IMR-90 (cell line): ENCODE results near the gene USH2A. TPM values are rescaled to one million over a fixed set of nuclear protein-coding genes. Genes with fewer than 3 reads are reported as not detected.

Experiments used
- ATAC-seq: fragments of 200-7000 bp; cut with Tn5 transposase; 2 replicates; pipeline ENCODE4 v1.9.1; 2020; ENCODE audit warnings: low read depth, mild to moderate bottlenecking, moderate library complexity
- BruUV-seq: library from RNA; stranded (reverse); fragments of 400-500 nt; replicated peaks from 2 replicates; lab custom pipeline; 2021; lab: Mats Ljungman, UMichigan
- CTCF ChIA-PET: fragments of 300-600 bp; formaldehyde crosslinking; extraction: SDS; loops from one replicate; lab custom pipeline; 2021; ENCODE audit warnings: antibody characterized with exemption; lab: Yijun Ruan, JAX
- POLR2A ChIA-PET: fragments of 300-600 bp; sonication (Branson Sonifier 250); formaldehyde crosslinking; loops from one replicate; lab custom pipeline; 2022; ENCODE audit warnings: antibody characterized with exemption; ENCODE audit not compliant: unreplicated experiment; lab: Charles Lee
- DNase-seq: peaks from one replicate; pipeline ENCODE4 v3.0.0; 2013
- H2AFZ ChIP-seq: replicated peaks from 2 replicates; pipeline ENCODE3; 2013; ENCODE audit warnings: low read length, mild to moderate bottlenecking; ENCODE audit not compliant: poor library complexity
- H2AK5ac ChIP-seq: 2 replicates; pipeline ENCODE4 v1.6.1; 2013; ENCODE audit warnings: low read depth, low read length, inconsistent platforms
- H2AK9ac ChIP-seq: replicated peaks from 2 replicates; pipeline ENCODE3; 2013; ENCODE audit warnings: mild to moderate bottlenecking, low read depth, low read length, moderate library complexity; ENCODE audit not compliant: poor library complexity
- H2BK120ac ChIP-seq: 2 replicates; pipeline ENCODE4 v1.6.1; 2013; ENCODE audit warnings: low read depth, low read length, inconsistent platforms
- H2BK15ac ChIP-seq: 3 replicates; pipeline ENCODE4 v1.6.1; 2013; ENCODE audit warnings: low read depth, low read length, inconsistent platforms
- H2BK20ac ChIP-seq: 2 replicates; pipeline ENCODE4 v1.6.1; 2013; ENCODE audit warnings: low read depth, mild to moderate bottlenecking, inconsistent platforms, low read length, moderate library complexity
- H2BK5ac ChIP-seq: 2 replicates; pipeline ENCODE4 v1.6.1; 2013; ENCODE audit warnings: mild to moderate bottlenecking, low read depth, low read length, inconsistent platforms; ENCODE audit not compliant: poor library complexity, severe bottlenecking
- H3K14ac ChIP-seq: replicated peaks from 2 replicates; pipeline ENCODE4 v1.6.1; 2013; ENCODE audit warnings: low read depth, low read length, inconsistent platforms
- H3K18ac ChIP-seq: 2 replicates; pipeline ENCODE4 v1.6.1; 2013; ENCODE audit warnings: low read depth, low read length, control low read depth
- H3K23ac ChIP-seq: 2 replicates; pipeline ENCODE4 v1.6.1; 2013; ENCODE audit warnings: low read depth, low read length, inconsistent platforms
- H3K27ac ChIP-seq: 2 replicates; pipeline ENCODE4 v1.5.1; 2013; ENCODE audit warnings: mild to moderate bottlenecking, control low read depth, low read length; ENCODE audit not compliant: insufficient read depth
- H3K27me3 ChIP-seq: 2 replicates; pipeline ENCODE4 v1.6.1; 2013; ENCODE audit warnings: low read length; ENCODE audit not compliant: control insufficient read depth, insufficient read depth
- H3K36me3 ChIP-seq: 2 replicates; pipeline ENCODE4 v1.6.1; 2013; ENCODE audit warnings: low read length, mixed read lengths; ENCODE audit not compliant: control insufficient read depth, insufficient read depth
- H3K4ac ChIP-seq: 2 replicates; pipeline ENCODE4 v1.6.1; 2013; ENCODE audit warnings: low read depth, low read length, inconsistent platforms
- H3K4me1 ChIP-seq: 2 replicates; pipeline ENCODE4 v1.6.1; 2013; ENCODE audit warnings: low read length, mixed read lengths; ENCODE audit not compliant: control insufficient read depth, insufficient read depth
- H3K4me2 ChIP-seq: 2 replicates; pipeline ENCODE4 v1.6.1; 2013; ENCODE audit warnings: low read depth, mild to moderate bottlenecking, control low read depth, low read length, moderate library complexity
- H3K4me3 ChIP-seq: 2 replicates; pipeline ENCODE4 v1.5.1; 2013; ENCODE audit warnings: low read depth, mild to moderate bottlenecking, control low read depth, low read length, moderate library complexity; ENCODE audit not compliant: insufficient read depth
- H3K56ac ChIP-seq: 2 replicates; pipeline ENCODE4 v1.6.1; 2013; ENCODE audit warnings: low read length, inconsistent platforms; ENCODE audit not compliant: insufficient read depth; ENCODE audit errors: extremely low read depth
- H3K79me1 ChIP-seq, 2 experiments: 2 replicates each; pipeline ENCODE4 v1.6.1; 2013; ENCODE audit warnings: low read length in 2 of 2, inconsistent platforms in 1 of 2, low read depth in 1 of 2
- H3K9ac ChIP-seq: 2 replicates; pipeline ENCODE4 v1.6.1; 2013; ENCODE audit warnings: low read depth, low read length, control low read depth
- H3K9me1 ChIP-seq: 2 replicates; pipeline ENCODE4 v1.6.1; 2013; ENCODE audit warnings: low read length, inconsistent platforms; ENCODE audit not compliant: insufficient read depth
- H3K9me3 ChIP-seq: 2 replicates; pipeline ENCODE4 v1.6.1; 2013; ENCODE audit warnings: low read length; ENCODE audit not compliant: control insufficient read depth, insufficient read depth
- H4K20me1 ChIP-seq: 2 replicates; pipeline ENCODE4 v1.6.1; 2013; ENCODE audit warnings: low read length, inconsistent platforms; ENCODE audit not compliant: insufficient read depth
- H4K5ac ChIP-seq: 2 replicates; pipeline ENCODE4 v1.6.1; 2013; ENCODE audit warnings: mild to moderate bottlenecking, low read depth, low read length, control low read depth
- H4K8ac ChIP-seq, 2 experiments: 2 replicates each; pipeline ENCODE4 v1.6.1; 2013; ENCODE audit warnings: low read depth in 2 of 2, low read length in 2 of 2, control low read depth in 1 of 2, inconsistent platforms in 1 of 2
- H4K91ac ChIP-seq: 2 replicates; pipeline ENCODE4 v1.6.1; 2013; ENCODE audit warnings: low read depth, low read length, inconsistent platforms; ENCODE audit not compliant: insufficient read depth
- NFE2L2 ChIP-seq: fragments of 150-350 bp; IDR thresholded peaks from 2 replicates; pipeline ENCODE4 v1.6.1; 2016; ENCODE audit warnings: low read depth, mild to moderate bottlenecking, low read length
- POLR2A ChIP-seq: IDR thresholded peaks from 2 replicates; pipeline ENCODE4 v1.6.1; 2012; ENCODE audit warnings: mild to moderate bottlenecking, low read depth, low read length
- WGBS, 2 experiments: methylation state at CpG; one replicate each; pipeline versions ENCODE4 v1.1.5 to v1.1.7; 2013; ENCODE audit warnings: missing lambda C conversion rate in 2 of 2; ENCODE audit not compliant: insufficient read length in 1 of 2; ENCODE audit errors: extremely low coverage in 2 of 2; 5-methylcytosine and 5-hydroxymethylcytosine counted together
- dilution Hi-C: fragments of 300-500 bp; cut with HindIII; formaldehyde crosslinking; loops from one replicate; pipeline ENCODE4 v1.14.3; 2018; ENCODE audit warnings: low sequenced_read_pairs; ENCODE audit not compliant: unreplicated experiment
- in situ Hi-C: fragments of 300-500 bp; cut with MboI; formaldehyde crosslinking; loops from 3 replicates; pipeline ENCODE4 v1.14.3; 2019; ENCODE audit warnings: low sequenced_read_pairs, inconsistent platforms, mixed read lengths
- intact Hi-C: fragments of 100-400 bp; cut with micrococcal nuclease; formaldehyde crosslinking; loops from 2 replicates; pipeline ENCODE4 v1.10.0; 2022
- polyA plus RNA-seq, 3 experiments: library from polyadenylated mRNA; depleted of rRNA; stranded (reverse); fragments of >200 nt; gene quantifications; 2 replicates each; pipeline ENCODE4 v1.2.3, GENCODE V29; 2012; ENCODE audit warnings: low replicate concordance in 1 of 3
- total RNA-seq: library from RNA; depleted of rRNA; stranded (reverse); fragments of >200 nt; gene quantifications from 2 replicates; pipeline ENCODE4 v1.2.3, GENCODE V29; 2012

Gene USH2A
- total and polyA plus RNA-seq, 2 of the 4 experiments (the other 2 are of a cell fraction): under 0.01 to 0.02 TPM

DNA sequence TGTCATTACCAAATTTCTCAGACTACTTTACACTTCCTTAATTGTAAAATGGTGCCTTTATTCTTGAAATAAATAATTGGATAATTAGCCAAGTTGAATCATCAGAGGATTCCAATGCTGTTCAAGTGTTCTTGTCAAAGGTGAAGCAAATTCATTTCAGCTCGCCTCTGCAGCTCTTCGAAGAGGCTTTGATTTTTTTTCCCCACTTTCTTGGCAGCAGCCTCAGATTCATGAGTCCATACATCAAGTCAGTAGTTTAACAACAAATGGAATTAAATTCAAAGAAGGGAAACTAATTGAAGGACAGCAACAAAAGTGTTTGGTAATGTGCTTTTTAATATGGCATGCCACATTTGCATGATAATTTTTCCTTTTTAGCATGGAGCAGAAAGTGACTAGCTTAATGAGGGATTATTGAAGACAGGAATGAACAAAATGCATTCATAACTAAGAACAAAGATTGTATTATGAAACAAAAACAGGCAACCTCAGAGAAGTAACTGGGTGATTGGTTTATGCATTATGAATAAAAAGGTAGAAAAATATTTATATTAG, 239.0 kb downstream of the USH2A start:
- no peaks in the 10 kb centered on the region for H4K20me1 ChIP-seq
- in situ Hi-C loops: no loop called here
- H3K9ac ChIP-seq: no peak overlapping the region
- ChIA-PET CTCF (interaction anchor here (0.8 to 2.1 kb wide), 3 partner anchors 10 to 37 kb away, joined by 3 to 8 read pairs (median 3); no protein-coding TSS in a partner anchor), POLR2A (no interaction called here)
- H3K79me1 ChIP-seq: no peaks in the 10 kb centered on the region
- no peak overlapping the region for H2AFZ ChIP-seq
- H2BK120ac ChIP-seq: no peak overlapping the region
- H4K5ac ChIP-seq: no peak overlapping the region
- H2BK5ac ChIP-seq: no peak overlapping the region
- dilution Hi-C loops: no loop called here
- no peak overlapping the region for H2AK5ac ChIP-seq
- no peaks in the 10 kb centered on the region for H3K27me3 ChIP-seq
- no peak overlapping the region for H2BK20ac ChIP-seq
- ATAC-seq: no peak
- H3K23ac ChIP-seq: no peak overlapping the region
- peak; percentile 7 for DNase-seq
- H2BK15ac ChIP-seq: no peak overlapping the region
- intact Hi-C loops: no loop called here
- no peak overlapping the region for H3K14ac ChIP-seq
- no peak for TF ChIP-seq POLR2A
- no peak for TF ChIP-seq NFE2L2
- no peaks in the 10 kb centered on the region for H3K9me1 ChIP-seq
- no peaks in the 10 kb centered on the region for H3K9me3 ChIP-seq
- H3K27ac ChIP-seq: no peak overlapping the region
- H3K4ac ChIP-seq: no peak overlapping the region
- no CpG with 5 or more reads among the region's 2 CpGs for WGBS, 2 experiments
- peaks cover 5% of the 10 kb centered on the region; the same call in 1 of the 2 replicates for H3K4me1 ChIP-seq
- BruUV-seq: no TSS peak
- no peak overlapping the region for H3K4me3 ChIP-seq
- no peak overlapping the region for H2AK9ac ChIP-seq
- H3K36me3 ChIP-seq: no peaks in the 10 kb centered on the region
- no peak overlapping the region for H4K91ac ChIP-seq
- no peak overlapping the region for H4K8ac ChIP-seq
- H3K18ac ChIP-seq: no peak overlapping the region
- no peak overlapping the region for H3K4me2 ChIP-seq
- H3K56ac ChIP-seq: no peak overlapping the region
